HL-60/S4 (cell line): ENCODE results near the gene NGEF.

Source experiments
- in situ Hi-C: fragments of 300-500 bp; cut with MboI; formaldehyde crosslinking; loops from 2 replicates; pipeline ENCODE4 v1.14.3; 2022; ENCODE audit warnings: low sequenced_read_pairs

NGEF gene

GRCh38 chr2:232876161-232876977 lies 136.7 kb downstream of the NGEF start:
- in situ Hi-C loops = no loop called here

GRCh38 chr2:232875256-232876121 lies 137.6 kb downstream of the NGEF start:
- in situ Hi-C loops = no loop called here

GRCh38 chr2:232874677-232875223 lies 138.3 kb downstream of the NGEF start:
- in situ Hi-C loops = no loop called here

- in situ Hi-C loops = no loop called here
Observed at GRCh38 chr2:232873909-232874641, 139.0 kb downstream of the NGEF start.

GRCh38 chr2:232873292-232873908 lies 139.7 kb downstream of the NGEF start:
- in situ Hi-C loops = no loop called here

GRCh38 chr2:232872826-232873225 lies 140.2 kb downstream of the NGEF start:
- in situ Hi-C loops = no loop called here

- in situ Hi-C loops = no loop called here
Observed at GRCh38 chr2:232871835-232872736, 141.0 kb downstream of the NGEF start.

- in situ Hi-C loops = no loop called here
Observed at GRCh38 chr2:232871418-232871834, 141.6 kb downstream of the NGEF start.

- in situ Hi-C loops = no loop called here
Observed at GRCh38 chr2:232870766-232871371, 142.2 kb downstream of the NGEF start.

- in situ Hi-C loops = no loop called here
Observed at GRCh38 chr2:232870018-232870765, 142.9 kb downstream of the NGEF start, which contains the start of gene SNORC. Gene SNORC, plus strand, starts transcription at chr2:232870264. Its CDS starts 78 bp downstream, at chr2:232870342.

- in situ Hi-C loops = no loop called here
Observed at GRCh38 chr2:232869138-232870017, 143.7 kb downstream of the NGEF start.

GRCh38 chr2:232866104-232866503 lies 147.0 kb downstream of the NGEF start:
- in situ Hi-C loops = no loop called here

GRCh38 chr2:232865165-232865564 lies 147.9 kb downstream of the NGEF start:
- in situ Hi-C loops = no loop called here

GRCh38 chr2:232863996-232864395 lies 149.1 kb downstream of the NGEF start:
- in situ Hi-C loops = no loop called here

- in situ Hi-C loops = no loop called here
Observed at GRCh38 chr2:232861353-232861752, 151.7 kb downstream of the NGEF start.

GRCh38 chr2:232860593-232861241 lies 152.3 kb downstream of the NGEF start:
- in situ Hi-C loops = no loop called here
